Stomach (tissue), 9 donors: Measurements from ENCODE around the gene RGS6. TPM values are rescaled to one million over a fixed set of nuclear protein-coding genes. Genes with fewer than 3 reads are reported as not detected.

Experiments used
- DNase-seq, 2 donors: peaks; one replicate each; pipeline versions ENCODE4 v3.0.0 to v3.0.0-alpha.2; 2013 to 2019
- H3K27ac ChIP-seq, 5 donors: fragments of 200-600 bp in 4 of 5; sonication (generic) in 4 of 5; one replicate each; pipeline ENCODE4 v1.5.1; 2013 to 2019; ENCODE audit warnings: mild to moderate bottlenecking in 1 of 5, moderate library complexity in 1 of 5
- H3K27me3 ChIP-seq, 3 donors: fragments of 200-600 bp; sonication (generic); one replicate each; pipeline ENCODE4 v1.5.1; 2017 to 2019; ENCODE audit warnings: mixed run types in 1 of 3
- H3K36me3 ChIP-seq, 4 donors: fragments of 200-600 bp; sonication (generic); 1 replicate in 3 of 4; 2 replicates in 1 of 4; pipeline ENCODE4 v1.5.1; 2016 to 2019
- H3K4me1 ChIP-seq, 4 donors: fragments of 200-600 bp; sonication (generic); one replicate each; pipeline ENCODE4 v1.5.1; 2016 to 2019
- H3K4me3 ChIP-seq, 4 donors: fragments of 200-600 bp; sonication (generic) in 3 of 4; one replicate each; pipeline ENCODE4 v1.5.1; 2016 to 2019; ENCODE audit warnings: mild to moderate bottlenecking in 1 of 4
- H3K9me3 ChIP-seq, 4 donors: fragments of 200-600 bp; sonication (generic); one replicate each; pipeline ENCODE4 v1.5.1; 2016 to 2019
- CTCF ChIP-seq, 7 experiments: fragments of 450-650 bp in 4 of 7; fragments of 200-600 bp in 3 of 7; sonication (generic) in 3 of 7; IDR thresholded peaks; one replicate each; pipeline ENCODE4 v1.5.1; 2016 to 2019; ENCODE audit warnings: antibody characterized with exemption in 7 of 7, control low read depth in 2 of 7, mild to moderate bottlenecking in 1 of 7
- EP300 ChIP-seq: sonication (generic); formaldehyde crosslinking; IDR thresholded peaks from one replicate; pipeline ENCODE4 v1.6.1; 2017; ENCODE audit warnings: antibody characterized with exemption
- POLR2A ChIP-seq, 4 donors: fragments of 450-650 bp; IDR thresholded peaks; one replicate each; pipeline ENCODE4 v1.6.1; 2016; ENCODE audit warnings: antibody characterized with exemption in 4 of 4, control low read depth in 2 of 4, mild to moderate bottlenecking in 1 of 4, moderate library complexity in 1 of 4
- POLR2AphosphoS5 ChIP-seq, 3 donors: sonication (generic); formaldehyde crosslinking; IDR thresholded peaks; one replicate each; pipeline ENCODE4 v1.6.1; 2016; ENCODE audit warnings: antibody characterized with exemption in 3 of 3
- WGBS, 5 donors: extraction: QIAGEN DNeasy Blood & Tissue Kit in 3 of 5; methylation state at CpG; one replicate each; pipeline versions ENCODE4 v1.1.5 to v1.1.7; 2013 to 2018; 5-methylcytosine and 5-hydroxymethylcytosine counted together
- intact Hi-C: fragments of 100-400 bp; cut with DNase I; formaldehyde crosslinking; loops from one replicate; pipeline ENCODE4 v1.15.1; 2023; ENCODE audit warnings: low total_unique reads
- polyA plus RNA-seq, 3 donors: library from polyadenylated mRNA; stranded (reverse); fragments of 200-250 nt; gene quantifications; one replicate each; pipeline ENCODE4 v1.2.3, GENCODE V29; 2013
- total RNA-seq, 5 donors: library from RNA; depleted of rRNA; stranded (reverse); fragments of >200 nt; gene quantifications; one replicate each; pipeline versions ENCODE4 v1.1.0 to v1.2.3, GENCODE V29; 2014 to 2016
- donor health status: healthy with polysubstance abuse.
- donor health status: Bipolar disorder and iron deficiency.
- donor health status: healthy.

Gene RGS6
- total and polyA plus RNA-seq, 8 donors: 0.25 to 18.0 (median 0.92) TPM; not detected in 1

- Histone ChIP-seq H3K27me3 (peaks cover 0 to 3% (median 0%) of the 10 kb centered on the region in 3 donors), H3K4me1 (peaks cover 0 to 4% (median 0%) of the 10 kb centered on the region in 4 donors), H3K9me3 (peaks cover 0 to 14% (median 10%) of the 10 kb centered on the region in 4 donors), H3K27ac (no peak overlapping the region), H3K4me3 (no peak overlapping the region), H3K36me3 (no peaks in the 10 kb centered on the region)
- TF ChIP-seq EP300 (no peak), POLR2AphosphoS5 (IDR thresholded peaks at IDR 0.05) (no peak), CTCF (IDR thresholded peaks at IDR 0.05) (no peak), POLR2A (IDR thresholded peaks at IDR 0.05) (no peak)
- DNase-seq: no peak
- intact Hi-C loops: no loop called here
- 97 to 100% (median 97%) methylated on average over 2 of the region's 2 CpGs for WGBS, 5 donors
These were observed 484.0 kb downstream of the RGS6 start for GRCh38 chr14:72416081-72416849.

GRCh38 chr14:72416892-72417291 lies 484.7 kb downstream of the RGS6 start:
- WGBS, 5 donors: 62 to 77% (median 70%) methylated on average over 6 to 7 of the region's 7 CpGs
- Histone ChIP-seq H3K4me3 (no peak overlapping the region), H3K4me1 (peaks cover 0 to 4% (median 0%) of the 10 kb centered on the region in 4 donors), H3K9me3 (peaks cover 0 to 14% (median 10%) of the 10 kb centered on the region in 4 donors), H3K27me3 (peaks cover 0 to 3% (median 0%) of the 10 kb centered on the region in 3 donors), H3K27ac (no peak overlapping the region), H3K36me3 (no peaks in the 10 kb centered on the region)
- intact Hi-C loops: no loop called here
- DNase-seq: no peak
- no peak for TF ChIP-seq EP300
- no peak for TF ChIP-seq POLR2AphosphoS5 (IDR thresholded peaks at IDR 0.05)
- TF ChIP-seq POLR2A (IDR thresholded peaks at IDR 0.05): no peak
- TF ChIP-seq CTCF (IDR thresholded peaks at IDR 0.05): no peak

GRCh38 chr14:72418806-72419205 lies 486.6 kb downstream of the RGS6 start:
- WGBS, 5 donors: 77 to 91% (median 86%) methylated on average over 3 of the region's 3 CpGs
- H3K4me1 ChIP-seq: peaks cover 0 to 4% (median 0%) of the 10 kb centered on the region in 4 donors
- peaks cover 0 to 14% (median 10%) of the 10 kb centered on the region in 4 donors for H3K9me3 ChIP-seq
- no peaks in the 10 kb centered on the region for H3K36me3 ChIP-seq
- intact Hi-C loops: no loop called here
- H3K4me3 ChIP-seq: no peak overlapping the region
- no peak for DNase-seq
- no peak for TF ChIP-seq POLR2A (IDR thresholded peaks at IDR 0.05)
- TF ChIP-seq POLR2AphosphoS5 (IDR thresholded peaks at IDR 0.05): no peak
- TF ChIP-seq EP300: no peak
- no peak for TF ChIP-seq CTCF (IDR thresholded peaks at IDR 0.05)
- H3K27me3 ChIP-seq: peaks cover 0 to 3% (median 0%) of the 10 kb centered on the region in 3 donors
- no peak overlapping the region for H3K27ac ChIP-seq

GRCh38 chr14:72419226-72419775 lies 487.1 kb downstream of the RGS6 start:
- Histone ChIP-seq H3K27ac (no peak overlapping the region), H3K9me3 (peaks cover 0 to 14% (median 10%) of the 10 kb centered on the region in 4 donors), H3K4me1 (peaks cover 0 to 4% (median 0%) of the 10 kb centered on the region in 4 donors), H3K4me3 (no peak overlapping the region), H3K27me3 (peaks cover 0 to 3% (median 0%) of the 10 kb centered on the region in 3 donors), H3K36me3 (no peaks in the 10 kb centered on the region)
- DNase-seq: no peak
- WGBS, 5 donors: 86 to 90% (median 87%) methylated on average over 6 of the region's 6 CpGs
- no peak for TF ChIP-seq CTCF (IDR thresholded peaks at IDR 0.05)
- no peak for TF ChIP-seq EP300
- no peak for TF ChIP-seq POLR2A (IDR thresholded peaks at IDR 0.05)
- intact Hi-C loops: no loop called here
